Activated T-cell treated with anti-CD3 and anti-CD28 coated beads for 24 hours (primary cell): ENCODE results near the gene LAMA2.
"Not testable (repeated sequence)": the region's sequence is repeated elsewhere in the genome, so short reads cannot be mapped to it uniquely, and the experiment has no call there.

ENCODE experiments used
- DNase-seq: peaks from one replicate; pipeline ENCODE4 v3.0.0-alpha.2; 2020; ENCODE audit warnings: low read depth

Gene LAMA2

GRCh38 chr6:129009851-129010250 lies 126.9 kb downstream of the LAMA2 start:
- DNase-seq: no peak

GRCh38 chr6:129014302-129014701 lies 131.4 kb downstream of the LAMA2 start:
- DNase-seq: no peak

- DNase-seq: no peak
Observed at GRCh38 chr6:129015721-129016120, 132.8 kb downstream of the LAMA2 start.

GRCh38 chr6:129016844-129017243 lies 133.9 kb downstream of the LAMA2 start:
- DNase-seq: no peak

GRCh38 chr6:129022011-129022553 lies 139.1 kb downstream of the LAMA2 start:
- no peak for DNase-seq

GRCh38 chr6:129026601-129027000 lies 143.7 kb downstream of the LAMA2 start:
- no peak for DNase-seq

- no peak for DNase-seq
Observed at GRCh38 chr6:129029778-129030177, 146.8 kb downstream of the LAMA2 start.

GRCh38 chr6:129030215-129030614 lies 147.3 kb downstream of the LAMA2 start:
- no peak for DNase-seq

- no peak for DNase-seq
Observed at GRCh38 chr6:129031051-129031599, 148.2 kb downstream of the LAMA2 start.

- DNase-seq: no peak
Observed at GRCh38 chr6:129032602-129033001, 149.7 kb downstream of the LAMA2 start.

GRCh38 chr6:129033180-129033579 lies 150.2 kb downstream of the LAMA2 start:
- DNase-seq: no peak

- no peak for DNase-seq
Observed at GRCh38 chr6:129033581-129033980, 150.6 kb downstream of the LAMA2 start.

- no peak for DNase-seq
Observed at GRCh38 chr6:129041563-129041962, 158.6 kb downstream of the LAMA2 start.

- no peak for DNase-seq
Observed at GRCh38 chr6:129046526-129046925, 163.6 kb downstream of the LAMA2 start.

- no peak for DNase-seq
Observed at GRCh38 chr6:129047834-129048233, 164.9 kb downstream of the LAMA2 start.

GRCh38 chr6:129050086-129050485 lies 167.1 kb downstream of the LAMA2 start:
- DNase-seq: no peak

GRCh38 chr6:129053143-129053542 lies 170.2 kb downstream of the LAMA2 start:
- DNase-seq: not testable (repeated sequence)

GRCh38 chr6:129055796-129056195 lies 172.9 kb downstream of the LAMA2 start:
- DNase-seq: no peak

- DNase-seq: no peak
Observed at GRCh38 chr6:129059650-129060049, 176.7 kb downstream of the LAMA2 start.

- no peak for DNase-seq
Observed at GRCh38 chr6:129069006-129069405, 186.1 kb downstream of the LAMA2 start.

- no peak for DNase-seq
Observed at GRCh38 chr6:129073051-129073450, 190.1 kb downstream of the LAMA2 start.

GRCh38 chr6:129073691-129074395 lies 190.9 kb downstream of the LAMA2 start:
- no peak for DNase-seq

GRCh38 chr6:129084406-129084805 lies 201.5 kb downstream of the LAMA2 start:
- DNase-seq: no peak

- not testable (repeated sequence) for DNase-seq
Observed at GRCh38 chr6:129088481-129088880, 205.5 kb downstream of the LAMA2 start.
